ENCODE data around the gene KIAA0825. TPM values are rescaled to one million over a fixed set of nuclear protein-coding genes. Genes with fewer than 3 reads are reported as not detected.

Gene KIAA0825
- total RNA-seq, 1 experiment from 2014 or later, result 0.07 TPM

DNA sequence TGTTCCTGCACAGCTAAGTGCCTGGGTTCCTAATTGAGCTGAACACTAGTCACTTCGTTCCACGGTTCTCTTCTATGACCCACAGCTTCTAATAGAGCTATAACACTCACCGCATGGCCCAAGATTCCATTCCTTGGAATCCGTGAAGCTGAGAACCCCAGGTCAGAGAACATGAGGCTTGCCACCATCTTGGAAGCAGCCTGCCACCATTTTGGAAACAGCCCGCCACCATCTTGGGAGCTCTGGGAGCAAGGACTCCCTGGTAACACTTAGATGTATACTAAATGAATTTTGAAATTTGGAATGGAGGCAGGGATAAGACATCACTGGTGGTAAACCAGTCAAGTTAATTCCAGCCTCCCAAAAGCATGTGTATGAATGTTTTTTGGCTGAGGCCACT, 60.4 kb downstream of the KIAA0825 start:
- no peak overlapping the region for H3K4me3 ChIP-seq (ENCODE audit: low read length)
- H3K9me2 ChIP-seq (replicated peaks; ENCODE audit: low read length), result no peaks in the 10 kb centered on the region
- H3K36me3 ChIP-seq (ENCODE audit: low read depth, low read length), result no peaks in the 10 kb centered on the region
- no peaks in the 10 kb centered on the region for H3K79me2 ChIP-seq (ENCODE audit: low read length)
- intact Hi-C loops (cut with micrococcal nuclease), result no loop called here
- H3K27me3 ChIP-seq (ENCODE audit: low read length), result no peaks in the 10 kb centered on the region
- H2AFZ ChIP-seq (ENCODE audit: low read length), result no peak overlapping the region
- ATAC-seq, result no peak
- ChIA-PET CTCF (no interaction called here), POLR2A (ENCODE audit: unreplicated experiment) (no interaction called here)
- no peak overlapping the region for H3K4me2 ChIP-seq (ENCODE audit: low read length)
- DNase-seq, result no peak
- no peaks in the 10 kb centered on the region for H3K9me3 ChIP-seq (ENCODE audit: low read length)
- no peak for TF ChIP-seq EZH2phosphoT487 (IDR thresholded peaks at IDR 0.05; ENCODE audit: borderline replicate concordance, low read length)
- no peaks in the 10 kb centered on the region for H3K4me1 ChIP-seq (ENCODE audit: insufficient read depth, low read length)
- H3K27ac ChIP-seq (ENCODE audit: low read length), result no peak overlapping the region
- H3F3A ChIP-seq (ENCODE audit: low read length, unreplicated experiment), result no peaks in the 10 kb centered on the region
- no TSS peak for BruUV-seq (replicated peaks)
- no peak overlapping the region for H3K9ac ChIP-seq (ENCODE audit: low read length)
- H4K20me1 ChIP-seq (ENCODE audit: low read length), result no peaks in the 10 kb centered on the region

DNA sequence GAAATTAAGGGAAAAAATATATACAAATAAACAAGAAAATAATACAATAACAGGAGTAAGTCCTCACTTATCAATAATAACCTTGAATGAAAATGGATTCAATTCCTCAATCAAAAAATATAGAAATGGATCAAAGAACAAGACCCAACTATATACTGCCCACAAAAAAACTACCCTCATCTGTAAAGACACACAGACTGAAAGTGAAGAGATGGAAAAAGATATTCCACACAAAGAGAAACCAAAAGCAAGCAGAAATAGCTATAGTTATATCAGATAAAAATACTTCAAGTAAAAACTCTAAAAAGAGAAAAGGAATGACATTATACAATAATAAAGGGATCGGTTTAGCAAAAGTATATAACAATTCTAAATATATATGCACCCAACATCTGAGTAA, 66.5 kb downstream of the KIAA0825 start:
- DNase-seq, result no peak
- no peak overlapping the region for H2AFZ ChIP-seq (ENCODE audit: low read length)
- H3F3A ChIP-seq (ENCODE audit: low read length, unreplicated experiment), result no peaks in the 10 kb centered on the region
- intact Hi-C loops (cut with micrococcal nuclease), result no loop called here
- H4K20me1 ChIP-seq (ENCODE audit: low read length), result no peaks in the 10 kb centered on the region
- no peaks in the 10 kb centered on the region for H3K9me3 ChIP-seq (ENCODE audit: low read length)
- no peaks in the 10 kb centered on the region for H3K9me2 ChIP-seq (replicated peaks; ENCODE audit: low read length)
- no peaks in the 10 kb centered on the region for H3K36me3 ChIP-seq (ENCODE audit: low read depth, low read length)
- no peak overlapping the region for H3K9ac ChIP-seq (ENCODE audit: low read length)
- TF ChIP-seq, protein P1, sequence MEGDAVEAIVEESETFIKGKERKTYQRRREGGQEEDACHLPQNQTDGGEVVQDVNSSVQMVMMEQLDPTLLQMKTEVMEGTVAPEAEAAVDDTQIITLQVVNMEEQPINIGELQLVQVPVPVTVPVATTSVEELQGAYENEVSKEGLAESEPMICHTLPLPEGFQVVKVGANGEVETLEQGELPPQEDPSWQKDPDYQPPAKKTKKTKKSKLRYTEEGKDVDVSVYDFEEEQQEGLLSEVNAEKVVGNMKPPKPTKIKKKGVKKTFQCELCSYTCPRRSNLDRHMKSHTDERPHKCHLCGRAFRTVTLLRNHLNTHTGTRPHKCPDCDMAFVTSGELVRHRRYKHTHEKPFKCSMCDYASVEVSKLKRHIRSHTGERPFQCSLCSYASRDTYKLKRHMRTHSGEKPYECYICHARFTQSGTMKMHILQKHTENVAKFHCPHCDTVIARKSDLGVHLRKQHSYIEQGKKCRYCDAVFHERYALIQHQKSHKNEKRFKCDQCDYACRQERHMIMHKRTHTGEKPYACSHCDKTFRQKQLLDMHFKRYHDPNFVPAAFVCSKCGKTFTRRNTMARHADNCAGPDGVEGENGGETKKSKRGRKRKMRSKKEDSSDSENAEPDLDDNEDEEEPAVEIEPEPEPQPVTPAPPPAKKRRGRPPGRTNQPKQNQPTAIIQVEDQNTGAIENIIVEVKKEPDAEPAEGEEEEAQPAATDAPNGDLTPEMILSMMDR (conservative IDR thresholded peaks at IDR 0.05; ENCODE audit: low read depth, low read length), result no peak
- no peak for TF ChIP-seq EZH2 (IDR thresholded peaks at IDR 0.05; ENCODE audit: low read length, unreplicated experiment)
- ATAC-seq, result no peak
- no peaks in the 10 kb centered on the region for H3K79me2 ChIP-seq (ENCODE audit: low read length)
- no peaks in the 10 kb centered on the region for H3K27me3 ChIP-seq (ENCODE audit: low read length)
- no peak overlapping the region for H3K4me3 ChIP-seq (ENCODE audit: low read length)
- no TSS peak for BruUV-seq (replicated peaks)
- H3K27ac ChIP-seq (ENCODE audit: low read length), result no peak overlapping the region
- no peak overlapping the region for H3K4me2 ChIP-seq (ENCODE audit: low read length)
- CTCF ChIA-PET, result no interaction called here
- POLR2A ChIA-PET (ENCODE audit: unreplicated experiment), result no interaction called here
- H3K4me1 ChIP-seq (ENCODE audit: insufficient read depth, low read length), result no peaks in the 10 kb centered on the region

DNA sequence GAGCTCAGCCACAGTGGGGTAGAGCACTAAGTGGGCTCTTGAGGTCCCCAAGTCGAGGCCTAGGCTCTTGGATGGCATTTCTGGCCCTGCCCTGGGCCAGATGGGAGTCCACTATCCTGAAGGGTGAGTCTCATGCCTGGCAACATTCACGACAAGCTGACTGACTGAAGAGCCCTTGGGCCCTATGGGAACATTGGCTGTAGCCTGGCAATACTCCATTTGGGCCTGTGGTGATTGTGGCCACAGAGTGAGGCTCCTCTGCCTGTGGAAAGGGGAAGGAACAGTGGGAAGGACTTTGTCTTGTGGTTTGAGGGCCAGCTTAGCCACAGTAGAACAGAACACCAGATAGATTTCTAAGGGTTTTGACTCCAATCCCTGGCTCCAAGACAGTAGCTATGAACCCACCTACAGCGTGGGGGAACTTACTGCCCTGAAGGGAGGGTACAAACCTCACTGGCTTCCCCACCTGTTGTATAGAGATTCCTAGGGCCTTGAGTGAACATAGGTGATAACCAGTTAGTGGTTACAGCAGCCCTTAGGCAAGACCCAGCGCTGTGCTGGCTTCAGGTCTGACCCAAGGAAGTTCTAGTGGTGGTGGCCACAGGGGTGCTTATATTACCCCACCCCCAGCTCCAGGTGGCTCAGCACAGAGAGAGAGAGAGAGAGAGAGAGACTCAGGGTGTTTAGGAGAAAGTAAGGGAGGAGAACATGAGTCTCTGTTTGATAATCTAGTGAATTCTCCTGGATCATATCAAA, 72.4 kb downstream of the KIAA0825 start:
- Histone ChIP-seq H3K9me2 (replicated peaks; ENCODE audit: low read length) (no peaks in the 10 kb centered on the region), H3K4me1 (ENCODE audit: insufficient read depth, low read length) (no peaks in the 10 kb centered on the region), H3K4me3 (ENCODE audit: low read length) (no peak overlapping the region), H3K36me3 (ENCODE audit: low read depth, low read length) (no peaks in the 10 kb centered on the region), H3F3A (ENCODE audit: low read length, unreplicated experiment) (no peaks in the 10 kb centered on the region), H3K9me3 (ENCODE audit: low read length) (0 out of 2 replicates have a peak, but pooled peaks cover 2% of the 10 kb centered on the region), H3K4me2 (ENCODE audit: low read length) (no peak overlapping the region), H3K27me3 (ENCODE audit: low read length) (no peaks in the 10 kb centered on the region), H3K9ac (ENCODE audit: low read length) (no peak overlapping the region), H3K27ac (ENCODE audit: low read length) (no peak overlapping the region), H4K20me1 (ENCODE audit: low read length) (no peaks in the 10 kb centered on the region), H2AFZ (ENCODE audit: low read length) (no peak overlapping the region), H3K79me2 (ENCODE audit: low read length) (no peaks in the 10 kb centered on the region)
- TF ChIP-seq, protein P1 (conservative IDR thresholded peaks at IDR 0.05; ENCODE audit: low read depth, low read length), result no peak
- TF ChIP-seq EZH2phosphoT487 (IDR thresholded peaks at IDR 0.05; ENCODE audit: borderline replicate concordance, low read length) (no peak), EZH2 (IDR thresholded peaks at IDR 0.05; ENCODE audit: low read length, unreplicated experiment) (no peak)
- intact Hi-C loops (cut with micrococcal nuclease), result no loop called here
- ChIA-PET CTCF (no interaction called here), POLR2A (ENCODE audit: unreplicated experiment) (no interaction called here)
- no peak for ATAC-seq
- DNase-seq, result no peak
- no TSS peak for BruUV-seq (replicated peaks)

Measured in PC-3 (cell line).